PC-3 (cell line): ENCODE results near the gene NR2C1. TPM values are rescaled to one million over a fixed set of nuclear protein-coding genes. Genes with fewer than 3 reads are reported as not detected.

Source experiments
- ATAC-seq: fragments of 200-7000 bp; cut with Tn5 transposase; 2 replicates; pipeline ENCODE4 v1.9.1; 2020; ENCODE audit warnings: mild to moderate bottlenecking, moderate library complexity
- BruUV-seq: library from RNA; stranded (reverse); fragments of 400-500 nt; replicated peaks from 2 replicates; lab custom pipeline; 2021; lab: Mats Ljungman, UMichigan
- CTCF ChIA-PET: fragments of 300-600 bp; sonication (Branson Sonifier 250); formaldehyde crosslinking; loops from one replicate; lab custom pipeline; 2022; ENCODE audit warnings: antibody characterized with exemption; lab: Charles Lee
- POLR2A ChIA-PET: fragments of 300-600 bp; sonication (Branson Sonifier 250); formaldehyde crosslinking; loops from one replicate; lab custom pipeline; 2022; ENCODE audit warnings: antibody characterized with exemption; ENCODE audit not compliant: unreplicated experiment; lab: Charles Lee
- DNase-seq: peaks from one replicate; pipeline ENCODE4 v3.0.0-alpha.2; 2015
- H2AFZ ChIP-seq: fragments of 300-600 bp; sonication (generic); 2 replicates; pipeline ENCODE4 v1.6.0; 2016; ENCODE audit warnings: antibody characterized with exemption, low read length
- H3F3A ChIP-seq: fragments of 300-600 bp; sonication (generic); one replicate; pipeline ENCODE4 v1.6.0; 2017; ENCODE audit warnings: antibody characterized with exemption, low read length, control low read depth, mild to moderate bottlenecking; ENCODE audit not compliant: unreplicated experiment
- H3K27ac ChIP-seq: fragments of 300-600 bp; sonication (generic); 2 replicates; pipeline ENCODE4 v1.5.1; 2016; ENCODE audit warnings: mild to moderate bottlenecking, low read length
- H3K27me3 ChIP-seq: fragments of 300-600 bp; sonication (generic); 2 replicates; pipeline ENCODE4 v1.6.1; 2016; ENCODE audit warnings: low read length, mixed read lengths
- H3K36me3 ChIP-seq: fragments of 300-600 bp; sonication (generic); 2 replicates; pipeline ENCODE4 v1.6.1; 2016; ENCODE audit warnings: low read depth, mixed run types, low read length, mixed read lengths
- H3K4me1 ChIP-seq: fragments of 300-600 bp; sonication (generic); 2 replicates; pipeline ENCODE4 v1.5.1; 2016; ENCODE audit warnings: low read length; ENCODE audit not compliant: insufficient read depth
- H3K4me2 ChIP-seq: fragments of 300-600 bp; sonication (generic); 2 replicates; pipeline ENCODE4 v1.6.0; 2016; ENCODE audit warnings: low read length
- H3K4me3 ChIP-seq: fragments of 300-600 bp; sonication (generic); 2 replicates; pipeline ENCODE4 v1.5.1; 2016; ENCODE audit warnings: mild to moderate bottlenecking, low read length, mixed read lengths
- H3K79me2 ChIP-seq: fragments of 300-600 bp; sonication (generic); 2 replicates; pipeline ENCODE4 v1.6.1; 2017; ENCODE audit warnings: low read length, mixed read lengths
- H3K9ac ChIP-seq: fragments of 300-600 bp; sonication (generic); 2 replicates; pipeline ENCODE4 v1.6.0; 2016; ENCODE audit warnings: mild to moderate bottlenecking, low read length
- H3K9me2 ChIP-seq: fragments of 300-600 bp; sonication (generic); replicated peaks from 2 replicates; pipeline ENCODE4 v1.6.1; 2016; ENCODE audit warnings: mixed run types, low read length, mixed read lengths
- H3K9me3 ChIP-seq: fragments of 300-600 bp; sonication (generic); 2 replicates; pipeline ENCODE4 v1.6.1; 2016; ENCODE audit warnings: low read length, mixed read lengths
- H4K20me1 ChIP-seq: fragments of 300-600 bp; sonication (generic); 2 replicates; pipeline ENCODE4 v1.6.1; 2016; ENCODE audit warnings: low read length, mixed read lengths
- EZH2 ChIP-seq: fragments of 300-600 bp; sonication (generic); IDR thresholded peaks from one replicate; pipeline ENCODE4 v1.6.1; 2017; ENCODE audit warnings: antibody characterized with exemption, mild to moderate bottlenecking, low read length; ENCODE audit not compliant: unreplicated experiment
- EZH2phosphoT487 ChIP-seq: fragments of 300-600 bp; sonication (generic); IDR thresholded peaks from 2 replicates; pipeline ENCODE4 v1.6.1; 2018; ENCODE audit warnings: mild to moderate bottlenecking, antibody characterized with exemption, low read length, borderline replicate concordance
- intact Hi-C: fragments of 100-400 bp; cut with micrococcal nuclease; formaldehyde crosslinking; loops from 2 replicates; pipeline ENCODE4 v1.9.0; 2023
- total RNA-seq: library from RNA; depleted of rRNA; stranded (reverse); fragments of >200 nt; gene quantifications from 2 replicates; pipeline ENCODE4 v1.2.3, GENCODE V29; 2014
- TF ChIP-seq, protein P1 (sequence below): fragments of 300-600 bp; sonication (generic); conservative IDR thresholded peaks from 2 replicates; pipeline ENCODE4 v1.5.1; 2017; ENCODE audit warnings: antibody characterized with exemption, low read depth, mild to moderate bottlenecking, low read length

Gene NR2C1
- total RNA-seq, 1 experiment from 2014 or later: 43.7 TPM

DNA sequence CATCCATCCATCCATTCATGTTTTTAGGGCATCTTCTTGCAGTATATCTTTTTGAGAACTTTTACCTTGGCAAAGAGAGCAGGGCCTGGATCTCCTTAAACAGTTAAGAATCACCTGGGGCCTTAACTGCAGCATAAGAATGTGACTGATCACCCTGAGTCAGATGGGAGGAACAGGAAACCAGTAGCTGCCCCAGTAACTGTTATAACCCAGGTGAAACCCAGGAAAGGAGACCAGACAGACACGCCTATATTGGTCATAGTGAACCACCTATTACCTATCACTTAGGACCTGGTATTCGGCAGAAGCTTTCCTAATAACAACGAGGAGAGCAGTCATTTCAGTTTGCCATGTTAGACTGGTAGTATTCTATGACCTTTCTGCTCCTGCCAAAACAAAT lies 43.4 kb upstream of the NR2C1 start:
- TF ChIP-seq, protein P1, sequence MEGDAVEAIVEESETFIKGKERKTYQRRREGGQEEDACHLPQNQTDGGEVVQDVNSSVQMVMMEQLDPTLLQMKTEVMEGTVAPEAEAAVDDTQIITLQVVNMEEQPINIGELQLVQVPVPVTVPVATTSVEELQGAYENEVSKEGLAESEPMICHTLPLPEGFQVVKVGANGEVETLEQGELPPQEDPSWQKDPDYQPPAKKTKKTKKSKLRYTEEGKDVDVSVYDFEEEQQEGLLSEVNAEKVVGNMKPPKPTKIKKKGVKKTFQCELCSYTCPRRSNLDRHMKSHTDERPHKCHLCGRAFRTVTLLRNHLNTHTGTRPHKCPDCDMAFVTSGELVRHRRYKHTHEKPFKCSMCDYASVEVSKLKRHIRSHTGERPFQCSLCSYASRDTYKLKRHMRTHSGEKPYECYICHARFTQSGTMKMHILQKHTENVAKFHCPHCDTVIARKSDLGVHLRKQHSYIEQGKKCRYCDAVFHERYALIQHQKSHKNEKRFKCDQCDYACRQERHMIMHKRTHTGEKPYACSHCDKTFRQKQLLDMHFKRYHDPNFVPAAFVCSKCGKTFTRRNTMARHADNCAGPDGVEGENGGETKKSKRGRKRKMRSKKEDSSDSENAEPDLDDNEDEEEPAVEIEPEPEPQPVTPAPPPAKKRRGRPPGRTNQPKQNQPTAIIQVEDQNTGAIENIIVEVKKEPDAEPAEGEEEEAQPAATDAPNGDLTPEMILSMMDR: no peak
- no peak for TF ChIP-seq EZH2
- no peak for TF ChIP-seq EZH2phosphoT487
- Histone ChIP-seq H4K20me1 (no peaks in the 10 kb centered on the region), H3K36me3 (peaks cover 3% of the 10 kb centered on the region; the same call in 1 of the 2 replicates), H3K27ac (peak overlapping the region; percentile 78), H2AFZ (no peak overlapping the region), H3K9me2 (no peaks in the 10 kb centered on the region), H3K27me3 (no peaks in the 10 kb centered on the region), H3K4me3 (peak overlapping the region; percentile 47), H3K4me2 (peak overlapping the region; percentile 65), H3F3A (peaks cover 8% of the 10 kb centered on the region), H3K4me1 (peaks cover 49% of the 10 kb centered on the region), H3K9me3 (no peaks in the 10 kb centered on the region), H3K9ac (peak overlapping the region; percentile 43), H3K79me2 (peaks cover 15% of the 10 kb centered on the region; the same call in 1 of the 2 replicates)
- intact Hi-C loops: loop anchor here (1.0 to 5.0 kb wide), 6 partner anchors 13 to 418 kb away; partner anchors contain the start of genes FGD6, NR2C1 and VEZT
- BruUV-seq: no TSS peak
- peak; percentile 89 for ATAC-seq
- DNase-seq: peak; percentile 95
- POLR2A ChIA-PET: interaction anchor here (0.5 to 1.1 kb wide), 8 partner anchors 20 to 218 kb away, joined by 3 to 14 read pairs (median 4); partner anchors contain the start of genes FGD6, NR2C1 and VEZT
- CTCF ChIA-PET: interaction anchor here (0.7 to 1.8 kb wide), 7 partner anchors 44 to 418 kb away, joined by 4 to 16 read pairs (median 6); partner anchors contain the start of genes FGD6 and VEZT

DNA sequence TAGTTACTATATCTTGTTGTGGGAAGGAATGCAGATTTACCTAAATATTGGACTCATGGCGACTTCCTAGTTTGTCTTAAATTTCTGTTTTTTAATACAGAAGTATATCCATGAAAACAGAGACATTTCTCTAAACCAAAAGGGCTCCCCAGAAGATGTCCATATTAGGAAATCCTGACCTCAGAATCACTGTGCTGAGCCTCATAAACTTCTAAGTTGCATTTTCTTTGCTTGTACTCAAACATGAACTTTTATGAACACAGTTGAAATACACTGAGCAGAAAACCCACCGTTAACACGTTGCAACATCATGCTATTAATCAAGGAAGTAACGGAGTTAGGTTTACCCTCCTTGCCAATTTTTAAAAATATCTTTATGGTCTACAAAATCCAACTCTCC lies 42.9 kb upstream of the NR2C1 start:
- Histone ChIP-seq H2AFZ (no peak overlapping the region), H3K4me3 (peak overlapping the region; percentile 11; the same call in 1 of the 2 replicates), H3K4me1 (peaks cover 49% of the 10 kb centered on the region), H3K27me3 (no peaks in the 10 kb centered on the region), H3K9me3 (no peaks in the 10 kb centered on the region), H3K4me2 (peak overlapping the region; percentile 65), H4K20me1 (no peaks in the 10 kb centered on the region), H3K9ac (peak overlapping the region; percentile 9; the same call in 1 of the 2 replicates), H3K9me2 (no peaks in the 10 kb centered on the region), H3K36me3 (peaks cover 3% of the 10 kb centered on the region; the same call in 1 of the 2 replicates), H3K27ac (peak overlapping the region; percentile 78), H3F3A (peaks cover 8% of the 10 kb centered on the region), H3K79me2 (peaks cover 15% of the 10 kb centered on the region; the same call in 1 of the 2 replicates)
- TF ChIP-seq, protein P1: no peak
- no peak for TF ChIP-seq EZH2
- no peak for TF ChIP-seq EZH2phosphoT487
- intact Hi-C loops: loop anchor here (1.0 to 5.0 kb wide), 4 partner anchors 13 to 418 kb away; partner anchors contain the start of gene NR2C1
- DNase-seq (no peak), ATAC-seq (no peak)
- ChIA-PET POLR2A (interaction anchor here (0.5 to 0.7 kb wide), 2 partner anchors 43 to 113 kb away, joined by 5 to 14 read pairs; partner anchors contain the start of gene NR2C1), CTCF (interaction anchor here (0.7 to 1.8 kb wide), 5 partner anchors 44 to 418 kb away, joined by 4 to 16 read pairs (median 6); partner anchors contain the start of genes FGD6 and VEZT)
- BruUV-seq: TSS peak; percentile 94

DNA sequence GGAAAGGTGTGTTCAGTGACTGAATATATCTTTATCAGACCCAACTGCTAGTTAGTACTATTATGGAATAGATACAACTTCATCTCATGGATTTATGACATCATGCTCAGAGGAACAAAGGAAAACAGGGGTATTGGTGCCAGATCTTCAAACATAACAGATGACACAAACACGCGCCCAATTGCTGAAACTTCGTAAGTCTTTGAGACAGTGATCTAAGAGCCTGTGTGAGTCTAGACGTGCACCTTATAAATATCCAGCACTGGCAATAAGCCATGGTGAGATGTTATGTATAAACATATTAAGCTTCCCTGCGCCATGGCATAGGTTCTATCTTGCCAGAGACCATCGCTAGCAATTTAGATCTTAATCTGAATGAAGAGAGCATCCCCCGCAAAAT lies 42.2 kb upstream of the NR2C1 start:
- Histone ChIP-seq H3K4me1 (peaks cover 49% of the 10 kb centered on the region), H3K36me3 (peaks cover 9% of the 10 kb centered on the region; the same call in 1 of the 2 replicates), H4K20me1 (no peaks in the 10 kb centered on the region), H3K4me2 (peak overlapping the region; percentile 65; the same call in 1 of the 2 replicates), H3F3A (peaks cover 8% of the 10 kb centered on the region), H3K9ac (no peak overlapping the region), H3K27me3 (no peaks in the 10 kb centered on the region), H3K4me3 (no peak overlapping the region), H3K9me2 (no peaks in the 10 kb centered on the region), H2AFZ (no peak overlapping the region), H3K27ac (0 out of 2 replicates have a peak overlapping the region, but pooled peaks have one; percentile 78), H3K79me2 (peaks cover 15% of the 10 kb centered on the region; the same call in 1 of the 2 replicates), H3K9me3 (no peaks in the 10 kb centered on the region)
- TF ChIP-seq, protein P1: no peak
- TF ChIP-seq EZH2: no peak
- TF ChIP-seq EZH2phosphoT487: no peak
- intact Hi-C loops: loop anchor here (1.0 to 5.0 kb wide), 4 partner anchors 12 to 419 kb away; partner anchors contain the start of gene NR2C1
- BruUV-seq: no TSS peak
- CTCF ChIA-PET: no interaction called here
- POLR2A ChIA-PET: no interaction called here
- ATAC-seq (no peak), DNase-seq (peak; percentile 13)
